ENCODE measurements around the gene ACHE.
"Not testable (repeated sequence)": the region's sequence is repeated elsewhere in the genome, so short reads cannot be mapped to it uniquely, and the experiment has no call there.

Gene ACHE

GRCh38 chr7:100895701-100895955 lies at the start of gene ACHE:
ACHE (minus strand) TSS chr7:100895888; CDS start chr7:100894232, 1,656 bp downstream.
- no peak for DNase-seq

- no peak for DNase-seq
Observed at GRCh38 chr7:100944138-100944537, 48.5 kb upstream of the ACHE start.

- no peak for DNase-seq
Observed at GRCh38 chr7:100943693-100944092, 48.0 kb upstream of the ACHE start.

- no peak for DNase-seq
Observed at GRCh38 chr7:100942045-100942774, 46.5 kb upstream of the ACHE start.

- not testable (repeated sequence) for DNase-seq
Observed at GRCh38 chr7:100936167-100936566, 40.5 kb upstream of the ACHE start.

- not testable (repeated sequence) for DNase-seq
Observed at GRCh38 chr7:100935381-100935780, 39.7 kb upstream of the ACHE start.

GRCh38 chr7:100933734-100934133 lies 38.0 kb upstream of the ACHE start:
- no peak for DNase-seq

- no peak for DNase-seq
Observed at GRCh38 chr7:100929808-100930174, 34.1 kb upstream of the ACHE start.

GRCh38 chr7:100923616-100924015 lies 27.9 kb upstream of the ACHE start:
- not testable (repeated sequence) for DNase-seq

- no peak for DNase-seq
Observed at GRCh38 chr7:100921039-100921438, 25.4 kb upstream of the ACHE start.

- DNase-seq, result not testable (repeated sequence)
Observed at GRCh38 chr7:100919779-100920437, 24.2 kb upstream of the ACHE start.

GRCh38 chr7:100919335-100919734 lies 23.6 kb upstream of the ACHE start:
- not testable (repeated sequence) for DNase-seq

GRCh38 chr7:100914879-100915447 lies 19.3 kb upstream of the ACHE start:
- DNase-seq, result no peak

- DNase-seq, result no peak
Observed at GRCh38 chr7:100914208-100914878, 18.7 kb upstream of the ACHE start.

- DNase-seq, result no peak
Observed at GRCh38 chr7:100911484-100911883, 15.8 kb upstream of the ACHE start.

- DNase-seq, result not testable (repeated sequence)
Observed at GRCh38 chr7:100910443-100910842, 14.8 kb upstream of the ACHE start.

- no peak for DNase-seq
Observed at GRCh38 chr7:100908512-100908911, 12.8 kb upstream of the ACHE start.

GRCh38 chr7:100902638-100903037 lies 7.0 kb upstream of the ACHE start:
- DNase-seq, result no peak

- DNase-seq, result no peak
Observed at GRCh38 chr7:100901921-100902332, 6.2 kb upstream of the ACHE start.

- DNase-seq, result no peak
Observed at GRCh38 chr7:100900978-100901377, 5.3 kb upstream of the ACHE start.

- DNase-seq, result no peak
Observed at GRCh38 chr7:100899432-100899831, 3.7 kb upstream of the ACHE start.

- DNase-seq, result no peak
Observed at GRCh38 chr7:100897772-100898454, 2.2 kb upstream of the ACHE start.

Data from NCI-H1105 treated with DMSO at 0.1 percent for 48 hours (cell line).